IPS-15b (cell line): ENCODE data around the gene LANCL3.

ENCODE experiments used
- H3K27me3 ChIP-seq: one replicate; pipeline ENCODE4 v1.6.1; 2013; ENCODE audit warnings: low read length; ENCODE audit not compliant: control insufficient read depth, insufficient read depth
- H3K36me3 ChIP-seq: one replicate; pipeline ENCODE4 v1.6.1; 2013; ENCODE audit warnings: low read length; ENCODE audit not compliant: control insufficient read depth, insufficient read depth
- H3K4me1 ChIP-seq: one replicate; pipeline ENCODE4 v1.6.1; 2013; ENCODE audit warnings: mild to moderate bottlenecking, low read length; ENCODE audit not compliant: control insufficient read depth, insufficient read depth
- H3K4me3 ChIP-seq: one replicate; pipeline ENCODE4 v1.5.1; 2013; ENCODE audit warnings: low read depth, low read length
- H3K9ac ChIP-seq: one replicate; pipeline ENCODE4 v1.6.1; 2013; ENCODE audit warnings: low read depth, mild to moderate bottlenecking, low read length
- H3K9me3 ChIP-seq: one replicate; pipeline ENCODE4 v1.6.1; 2013; ENCODE audit warnings: mild to moderate bottlenecking, low read length; ENCODE audit not compliant: control insufficient read depth, insufficient read depth

Gene LANCL3

DNA sequence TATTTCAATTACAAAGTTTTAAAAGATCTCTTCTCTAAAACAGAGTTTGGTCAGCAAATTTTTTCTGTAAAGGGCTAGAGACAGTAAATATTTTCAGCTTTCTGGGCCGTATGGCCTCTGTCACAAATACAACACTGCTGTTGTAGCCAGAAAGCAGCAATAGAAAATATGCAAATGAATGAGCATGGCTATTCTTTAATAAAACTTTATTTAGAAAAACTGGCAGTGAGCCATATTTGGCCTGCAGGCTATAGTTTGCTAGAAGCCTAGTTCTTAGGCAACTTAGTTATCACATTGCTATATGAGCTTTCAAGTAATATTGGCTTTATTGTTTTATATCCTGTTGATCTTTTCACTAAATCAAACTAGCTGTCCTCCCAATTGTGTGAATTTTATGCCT lies 87.6 kb downstream of the LANCL3 start:
- H3K4me1 ChIP-seq = no peaks in the 10 kb centered on the region
- no peaks in the 10 kb centered on the region for H3K27me3 ChIP-seq
- no peak overlapping the region for H3K9ac ChIP-seq
- no peaks in the 10 kb centered on the region for H3K9me3 ChIP-seq
- H3K36me3 ChIP-seq = no peaks in the 10 kb centered on the region
- H3K4me3 ChIP-seq = no peak overlapping the region

GRCh38 chrX:37662181-37662580 lies 90.7 kb downstream of the LANCL3 start:
- Histone ChIP-seq H3K9ac (no peak overlapping the region), H3K27me3 (no peaks in the 10 kb centered on the region), H3K36me3 (no peaks in the 10 kb centered on the region), H3K4me3 (no peak overlapping the region), H3K9me3 (no peaks in the 10 kb centered on the region), H3K4me1 (no peaks in the 10 kb centered on the region)

DNA sequence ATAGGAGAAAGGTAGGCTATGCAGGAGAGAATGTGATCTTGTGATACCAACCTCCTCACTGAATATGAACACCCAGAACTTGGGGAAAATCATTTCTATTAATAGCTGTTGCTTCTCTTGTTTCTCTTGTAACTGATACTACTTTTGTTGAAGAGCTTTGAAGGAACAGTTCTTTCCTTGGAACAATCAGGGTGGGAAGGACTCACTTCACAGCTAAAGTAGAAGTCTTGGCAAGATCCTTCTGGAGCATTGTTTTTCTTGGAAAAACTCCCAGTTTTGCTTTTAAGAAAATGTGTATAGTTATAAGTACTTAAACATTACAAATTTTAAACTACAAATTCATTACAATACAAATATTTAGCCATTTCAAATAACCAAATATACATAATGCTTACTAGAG lies 95.1 kb downstream of the LANCL3 start:
- H3K9me3 ChIP-seq = no peaks in the 10 kb centered on the region
- no peaks in the 10 kb centered on the region for H3K36me3 ChIP-seq
- H3K4me3 ChIP-seq = no peak overlapping the region
- no peaks in the 10 kb centered on the region for H3K27me3 ChIP-seq
- H3K4me1 ChIP-seq = no peaks in the 10 kb centered on the region
- H3K9ac ChIP-seq = no peak overlapping the region

GRCh38 chrX:37667141-37667540 lies 95.7 kb downstream of the LANCL3 start:
- Histone ChIP-seq H3K4me1 (no peaks in the 10 kb centered on the region), H3K27me3 (no peaks in the 10 kb centered on the region), H3K9me3 (no peaks in the 10 kb centered on the region), H3K4me3 (no peak overlapping the region), H3K9ac (no peak overlapping the region), H3K36me3 (no peaks in the 10 kb centered on the region)

GRCh38 chrX:37672563-37672962 lies 101.1 kb downstream of the LANCL3 start:
- Histone ChIP-seq H3K4me3 (no peak overlapping the region), H3K9me3 (no peaks in the 10 kb centered on the region), H3K4me1 (no peaks in the 10 kb centered on the region)

DNA sequence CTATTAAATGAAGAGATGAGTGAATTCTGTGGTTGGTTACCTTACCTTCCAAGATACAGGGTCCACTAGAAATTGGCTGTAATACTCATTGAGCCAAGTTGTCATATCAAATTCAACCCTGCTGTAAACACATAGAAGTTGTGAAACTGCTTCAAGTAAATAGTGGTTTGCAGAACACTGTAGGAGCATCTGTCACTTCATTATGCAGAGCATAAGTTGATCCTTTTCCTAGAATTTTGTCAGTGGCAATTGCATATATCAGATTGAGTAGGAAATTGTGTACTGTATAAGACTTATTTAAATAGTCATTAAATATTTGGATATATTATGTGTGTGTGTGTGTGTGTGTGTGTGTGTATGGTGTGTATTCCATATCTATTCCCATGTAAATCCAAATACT lies 105.3 kb downstream of the LANCL3 start:
- Histone ChIP-seq H3K9ac (no peak overlapping the region), H3K4me1 (peaks cover 2% of the 10 kb centered on the region), H3K27me3 (no peaks in the 10 kb centered on the region), H3K4me3 (no peak overlapping the region), H3K36me3 (no peaks in the 10 kb centered on the region), H3K9me3 (no peaks in the 10 kb centered on the region)

More at GRCh38 chrX:37672563-37672962, 101.1 kb downstream of the LANCL3 start:
- Histone ChIP-seq H3K27me3 (no peaks in the 10 kb centered on the region), H3K9ac (no peak overlapping the region), H3K36me3 (no peaks in the 10 kb centered on the region)

DNA sequence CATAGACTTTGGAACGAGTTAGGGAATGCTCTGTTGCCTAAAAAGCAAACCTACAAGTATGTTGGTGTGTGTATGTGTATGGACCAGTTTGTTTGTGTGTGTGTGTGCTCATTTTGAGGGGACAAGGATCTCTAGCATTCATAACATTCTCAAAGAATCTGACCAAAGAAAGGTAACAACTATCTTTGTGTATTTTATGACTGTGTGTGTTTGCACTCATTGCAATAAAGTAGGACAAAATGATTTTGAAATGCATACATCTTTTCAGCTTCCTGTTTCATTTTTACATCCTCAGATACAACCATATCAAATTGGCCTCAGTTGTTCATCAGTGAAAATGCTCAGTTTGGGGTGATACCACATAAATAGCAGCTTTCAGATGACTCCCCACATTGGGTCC lies 105.8 kb downstream of the LANCL3 start:
- Histone ChIP-seq H3K9me3 (no peaks in the 10 kb centered on the region), H3K27me3 (no peaks in the 10 kb centered on the region), H3K9ac (no peak overlapping the region), H3K4me1 (peaks cover 2% of the 10 kb centered on the region), H3K4me3 (no peak overlapping the region), H3K36me3 (no peaks in the 10 kb centered on the region)

GRCh38 chrX:37677765-37678164 lies 106.3 kb downstream of the LANCL3 start:
- Histone ChIP-seq H3K9me3 (no peaks in the 10 kb centered on the region), H3K4me3 (no peak overlapping the region), H3K9ac (no peak overlapping the region), H3K4me1 (peaks cover 2% of the 10 kb centered on the region), H3K27me3 (no peaks in the 10 kb centered on the region), H3K36me3 (no peaks in the 10 kb centered on the region)

DNA sequence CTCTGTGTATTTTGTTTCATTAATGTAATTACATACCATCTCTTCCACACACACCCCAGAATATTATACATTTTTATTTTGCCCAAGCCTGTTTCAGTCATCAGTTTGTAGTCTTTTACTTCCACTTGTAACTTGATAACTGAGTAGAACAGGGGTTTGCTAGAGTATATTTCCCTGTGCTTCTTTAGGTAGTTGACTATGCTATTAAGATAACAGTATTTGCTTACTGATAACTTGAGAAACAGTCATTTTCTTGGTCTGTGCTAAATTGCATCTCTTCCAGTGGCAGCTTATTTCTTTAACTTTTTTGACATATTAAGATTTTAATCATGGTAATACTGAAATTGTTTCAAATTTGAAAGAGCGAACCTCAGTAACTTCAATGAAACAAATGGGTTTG lies 107.1 kb downstream of the LANCL3 start:
- H3K4me1 ChIP-seq = peaks cover 2% of the 10 kb centered on the region
- no peak overlapping the region for H3K4me3 ChIP-seq
- no peaks in the 10 kb centered on the region for H3K36me3 ChIP-seq
- H3K9ac ChIP-seq = no peak overlapping the region
- no peaks in the 10 kb centered on the region for H3K9me3 ChIP-seq
- no peaks in the 10 kb centered on the region for H3K27me3 ChIP-seq

DNA sequence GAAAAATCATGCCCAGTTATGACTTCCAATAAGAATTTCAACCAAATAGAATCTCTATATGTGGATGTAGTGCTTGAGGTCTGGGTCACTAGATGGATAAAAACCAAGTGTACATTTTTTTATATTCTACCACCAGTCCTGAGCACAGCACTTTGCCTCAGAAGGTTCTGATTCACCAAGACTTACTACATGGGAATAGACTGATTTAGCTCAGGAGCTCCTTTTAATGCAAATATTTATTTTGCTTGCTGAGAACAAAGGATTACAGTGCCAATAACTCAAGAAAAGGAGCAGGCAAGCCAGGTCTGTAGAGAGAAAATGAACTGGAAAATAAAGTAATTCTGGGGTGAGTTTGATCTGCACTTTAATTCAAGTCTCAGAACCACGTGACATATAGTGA lies 107.8 kb downstream of the LANCL3 start:
- Histone ChIP-seq H3K27me3 (no peaks in the 10 kb centered on the region), H3K4me1 (peaks cover 2% of the 10 kb centered on the region)

DNA sequence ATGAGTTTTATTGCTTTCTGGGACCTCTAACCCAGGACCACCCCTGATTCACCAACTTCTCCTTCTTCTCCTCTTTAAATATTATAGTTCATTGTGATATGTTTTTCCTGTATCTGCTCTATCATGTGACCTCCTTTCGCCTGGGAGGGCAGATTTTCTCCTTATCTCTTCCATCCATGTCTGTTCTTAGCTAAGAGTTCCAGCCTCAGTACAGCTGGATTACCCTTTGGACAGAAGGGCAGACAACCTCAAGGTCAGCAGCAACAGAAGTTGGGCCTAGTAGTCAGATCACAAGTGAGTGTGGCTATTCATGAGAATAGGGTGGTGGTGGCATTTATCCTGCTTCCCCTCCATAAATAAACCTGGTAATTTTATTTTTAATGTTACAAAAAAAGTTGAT lies 108.4 kb downstream of the LANCL3 start:
- H3K4me1 ChIP-seq = peaks cover 4% of the 10 kb centered on the region
- H3K9me3 ChIP-seq = no peaks in the 10 kb centered on the region
- no peak overlapping the region for H3K9ac ChIP-seq

More for the DNA sequence above, 107.8 kb downstream of the LANCL3 start:
- Histone ChIP-seq H3K36me3 (no peaks in the 10 kb centered on the region), H3K9ac (no peak overlapping the region), H3K9me3 (no peaks in the 10 kb centered on the region), H3K4me3 (no peak overlapping the region)

GRCh38 chrX:37684426-37684825 lies 113.0 kb downstream of the LANCL3 start:
- no peaks in the 10 kb centered on the region for H3K36me3 ChIP-seq
- H3K9me3 ChIP-seq = no peaks in the 10 kb centered on the region
- H3K27me3 ChIP-seq = peaks cover 16% of the 10 kb centered on the region
- no peak overlapping the region for H3K4me3 ChIP-seq
- H3K9ac ChIP-seq = no peak overlapping the region
- H3K4me1 ChIP-seq = peaks cover 6% of the 10 kb centered on the region

More for the DNA sequence above, 108.4 kb downstream of the LANCL3 start:
- H3K4me3 ChIP-seq = no peak overlapping the region
- no peaks in the 10 kb centered on the region for H3K36me3 ChIP-seq
- no peaks in the 10 kb centered on the region for H3K27me3 ChIP-seq

DNA sequence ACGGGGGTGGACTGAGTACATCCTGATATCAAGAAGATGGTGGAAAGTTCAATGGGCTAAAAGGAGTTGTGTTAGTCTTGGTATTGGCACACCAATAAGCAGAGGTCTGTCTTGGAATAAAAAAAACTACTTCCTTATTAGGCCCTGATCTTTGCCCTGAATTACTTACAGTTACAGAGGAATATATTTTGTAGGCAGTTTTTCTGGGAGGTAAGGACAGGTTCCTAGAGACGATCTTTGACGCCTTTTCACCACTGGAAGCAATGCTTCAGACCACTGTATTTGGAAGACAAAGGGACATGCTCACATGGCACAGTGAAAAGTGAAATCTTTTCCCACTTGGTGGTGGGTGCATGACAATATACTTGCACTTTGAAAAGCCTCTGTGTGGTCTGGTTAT lies 113.5 kb downstream of the LANCL3 start:
- no peaks in the 10 kb centered on the region for H3K9me3 ChIP-seq
- H3K9ac ChIP-seq = no peak overlapping the region
- no peak overlapping the region for H3K4me3 ChIP-seq
- H3K36me3 ChIP-seq = no peaks in the 10 kb centered on the region
- H3K4me1 ChIP-seq = peaks cover 5% of the 10 kb centered on the region
- peaks cover 16% of the 10 kb centered on the region for H3K27me3 ChIP-seq
